ENCODE measurements around the gene ANO4. TPM values are rescaled to one million over a fixed set of nuclear protein-coding genes. Genes with fewer than 3 reads are reported as not detected.

Gene ANO4
- total RNA-seq, 2 donors from 2014 or later: 3.4 to 4.0 TPM

DNA sequence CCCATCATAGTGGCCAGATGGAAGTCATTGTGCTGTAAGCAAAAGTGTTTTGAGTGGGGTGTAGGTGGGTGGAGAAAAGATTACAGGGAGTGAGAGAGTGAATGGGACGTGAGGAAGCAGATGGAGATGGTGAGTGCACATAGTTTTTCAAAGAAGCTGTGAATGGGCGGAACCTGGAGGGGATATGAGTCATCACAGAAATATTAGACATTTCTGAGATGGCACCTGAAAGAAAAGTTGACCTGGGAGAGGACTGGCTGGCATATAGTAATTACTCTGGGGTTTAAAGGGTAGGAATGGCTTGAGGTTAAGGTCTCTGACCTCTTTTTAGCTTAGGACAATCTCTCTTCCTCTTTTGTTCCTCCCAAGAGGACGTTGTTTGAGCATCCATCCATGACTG, 50.5 kb downstream of the ANO4 start:
- no peak overlapping the region for H3K9ac ChIP-seq (ENCODE audit: extremely low read depth, low read length, poor library complexity, severe bottlenecking)
- H3K4me3 ChIP-seq (ENCODE audit: low read length): no peak overlapping the region
- no peak for DNase-seq
- no peaks in the 10 kb centered on the region for H3K9me3 ChIP-seq (ENCODE audit: control insufficient read depth, low read length)
- Mint-ChIP-seq H3K4me1 (peaks cover 10% of the 10 kb centered on the region), H3K36me3 (ENCODE audit: low read depth) (no peaks in the 10 kb centered on the region), H3K27ac (no peak overlapping the region), H3K9me3 (no peaks in the 10 kb centered on the region), H3K4me3 (no peak overlapping the region), H3K27me3 (ENCODE audit: insufficient read depth) (no peaks in the 10 kb centered on the region)
- TF ChIP-seq, protein P1, sequence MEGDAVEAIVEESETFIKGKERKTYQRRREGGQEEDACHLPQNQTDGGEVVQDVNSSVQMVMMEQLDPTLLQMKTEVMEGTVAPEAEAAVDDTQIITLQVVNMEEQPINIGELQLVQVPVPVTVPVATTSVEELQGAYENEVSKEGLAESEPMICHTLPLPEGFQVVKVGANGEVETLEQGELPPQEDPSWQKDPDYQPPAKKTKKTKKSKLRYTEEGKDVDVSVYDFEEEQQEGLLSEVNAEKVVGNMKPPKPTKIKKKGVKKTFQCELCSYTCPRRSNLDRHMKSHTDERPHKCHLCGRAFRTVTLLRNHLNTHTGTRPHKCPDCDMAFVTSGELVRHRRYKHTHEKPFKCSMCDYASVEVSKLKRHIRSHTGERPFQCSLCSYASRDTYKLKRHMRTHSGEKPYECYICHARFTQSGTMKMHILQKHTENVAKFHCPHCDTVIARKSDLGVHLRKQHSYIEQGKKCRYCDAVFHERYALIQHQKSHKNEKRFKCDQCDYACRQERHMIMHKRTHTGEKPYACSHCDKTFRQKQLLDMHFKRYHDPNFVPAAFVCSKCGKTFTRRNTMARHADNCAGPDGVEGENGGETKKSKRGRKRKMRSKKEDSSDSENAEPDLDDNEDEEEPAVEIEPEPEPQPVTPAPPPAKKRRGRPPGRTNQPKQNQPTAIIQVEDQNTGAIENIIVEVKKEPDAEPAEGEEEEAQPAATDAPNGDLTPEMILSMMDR (conservative IDR thresholded peaks at IDR 0.05): no peak
- H3K36me3 ChIP-seq (ENCODE audit: control insufficient read depth, insufficient read depth, low read length): no peaks in the 10 kb centered on the region
- H3K27me3 ChIP-seq (ENCODE audit: control insufficient read depth, insufficient read depth, low read length, poor library complexity, severe bottlenecking): no peaks in the 10 kb centered on the region
- H3K4me1 ChIP-seq (ENCODE audit: control insufficient read depth, insufficient read depth, low read length): peaks cover 3% of the 10 kb centered on the region
- no peak overlapping the region for H3K27ac ChIP-seq (ENCODE audit: low read depth, low read length)
- 85 to 88% methylated on average over 3 of the region's 3 CpGs for WGBS, 2 experiments (ENCODE audit: insufficient coverage in 1 of 2, insufficient read length in 1 of 2)

DNA sequence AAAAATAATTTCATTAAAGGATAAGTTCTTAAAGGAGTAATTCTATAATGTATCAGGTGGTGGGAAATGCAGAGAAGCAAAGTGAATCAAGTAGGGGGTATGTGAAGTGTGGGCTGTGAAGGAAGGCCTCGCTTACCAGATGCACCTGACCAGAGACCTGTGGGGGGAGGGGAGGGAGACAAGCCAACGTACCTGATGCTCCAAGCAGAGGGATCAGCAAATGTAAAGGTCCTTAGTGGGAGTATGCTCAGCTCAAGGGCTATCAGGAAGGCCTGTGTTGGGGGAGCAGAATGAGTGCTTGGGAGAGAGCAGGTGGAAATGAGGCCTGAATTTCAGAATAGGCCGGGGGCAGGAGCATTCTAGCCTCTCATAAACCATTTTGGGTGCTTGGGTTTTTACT, 57.1 kb downstream of the ANO4 start:
- Histone ChIP-seq H3K9ac (ENCODE audit: extremely low read depth, low read length, poor library complexity, severe bottlenecking) (no peak overlapping the region), H3K36me3 (ENCODE audit: control insufficient read depth, insufficient read depth, low read length) (no peaks in the 10 kb centered on the region), H3K4me3 (ENCODE audit: low read length) (no peak overlapping the region), H3K27ac (ENCODE audit: low read depth, low read length) (no peak overlapping the region), H3K4me1 (ENCODE audit: control insufficient read depth, insufficient read depth, low read length) (peaks cover 3% of the 10 kb centered on the region), H3K27me3 (ENCODE audit: control insufficient read depth, insufficient read depth, low read length, poor library complexity, severe bottlenecking) (no peaks in the 10 kb centered on the region), H3K9me3 (ENCODE audit: control insufficient read depth, low read length) (no peaks in the 10 kb centered on the region)
- H3K36me3 Mint-ChIP-seq (ENCODE audit: low read depth): no peaks in the 10 kb centered on the region
- TF ChIP-seq, protein P1 (conservative IDR thresholded peaks at IDR 0.05): no peak
- DNase-seq: no peak
- H3K4me3 Mint-ChIP-seq: no peak overlapping the region
- peaks cover 10% of the 10 kb centered on the region for H3K4me1 Mint-ChIP-seq
- H3K9me3 Mint-ChIP-seq: no peaks in the 10 kb centered on the region
- 33 to 58% methylated on average over 1 to 3 of the region's 3 CpGs for WGBS, 2 experiments (ENCODE audit: insufficient coverage in 1 of 2, insufficient read length in 1 of 2)
- no peaks in the 10 kb centered on the region for H3K27me3 Mint-ChIP-seq (ENCODE audit: insufficient read depth)
- no peak overlapping the region for H3K27ac Mint-ChIP-seq

DNA sequence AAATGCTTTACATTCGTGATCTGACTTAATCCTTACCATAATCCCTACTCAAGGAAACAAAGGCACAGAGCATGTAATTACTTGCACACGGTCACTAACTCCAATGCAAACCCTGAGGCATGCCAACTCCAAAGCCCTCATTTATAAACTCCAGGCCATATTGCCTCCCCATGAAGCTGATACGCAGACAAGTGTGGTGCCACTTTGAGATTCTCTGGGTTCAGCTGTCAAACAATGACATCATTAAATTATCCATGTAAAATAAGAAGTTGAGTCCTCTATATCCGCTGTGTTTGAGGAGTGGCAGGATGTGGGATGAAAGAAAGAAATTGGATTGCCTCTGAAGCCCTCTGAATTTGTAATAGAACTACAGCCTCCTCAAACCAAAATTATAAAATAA, 62.8 kb downstream of the ANO4 start:
- H3K27ac ChIP-seq (ENCODE audit: low read depth, low read length): no peak overlapping the region
- no peak overlapping the region for H3K4me3 ChIP-seq (ENCODE audit: low read length)
- no peaks in the 10 kb centered on the region for H3K36me3 ChIP-seq (ENCODE audit: control insufficient read depth, insufficient read depth, low read length)
- TF ChIP-seq, protein P1 (conservative IDR thresholded peaks at IDR 0.05): no peak
- Mint-ChIP-seq H3K27me3 (ENCODE audit: insufficient read depth) (no peaks in the 10 kb centered on the region), H3K27ac (no peak overlapping the region), H3K4me3 (no peak overlapping the region), H3K9me3 (no peaks in the 10 kb centered on the region), H3K36me3 (ENCODE audit: low read depth) (no peaks in the 10 kb centered on the region), H3K4me1 (no peaks in the 10 kb centered on the region)
- no peaks in the 10 kb centered on the region for H3K4me1 ChIP-seq (ENCODE audit: control insufficient read depth, insufficient read depth, low read length)
- H3K9ac ChIP-seq (ENCODE audit: extremely low read depth, low read length, poor library complexity, severe bottlenecking): no peak overlapping the region
- no peaks in the 10 kb centered on the region for H3K27me3 ChIP-seq (ENCODE audit: control insufficient read depth, insufficient read depth, low read length, poor library complexity, severe bottlenecking)
- H3K9me3 ChIP-seq (ENCODE audit: control insufficient read depth, low read length): no peaks in the 10 kb centered on the region
- no peak for DNase-seq
- 94 to 100% methylated on average over 1 to 4 of the region's 4 CpGs for WGBS, 2 experiments (ENCODE audit: insufficient coverage in 1 of 2, insufficient read length in 1 of 2)

All from endodermal cell (in vitro differentiated cells).